Measurements from ENCODE around the gene NOVA2. TPM values are rescaled to one million over a fixed set of nuclear protein-coding genes. Genes with fewer than 3 reads are reported as not detected.

Gene NOVA2
- total and polyA plus RNA-seq, 2 of the 8 experiments (the other 6 are each of a cell fraction or from before 2014, with no cell fraction given): 3.2 to 24.6 TPM

DNA sequence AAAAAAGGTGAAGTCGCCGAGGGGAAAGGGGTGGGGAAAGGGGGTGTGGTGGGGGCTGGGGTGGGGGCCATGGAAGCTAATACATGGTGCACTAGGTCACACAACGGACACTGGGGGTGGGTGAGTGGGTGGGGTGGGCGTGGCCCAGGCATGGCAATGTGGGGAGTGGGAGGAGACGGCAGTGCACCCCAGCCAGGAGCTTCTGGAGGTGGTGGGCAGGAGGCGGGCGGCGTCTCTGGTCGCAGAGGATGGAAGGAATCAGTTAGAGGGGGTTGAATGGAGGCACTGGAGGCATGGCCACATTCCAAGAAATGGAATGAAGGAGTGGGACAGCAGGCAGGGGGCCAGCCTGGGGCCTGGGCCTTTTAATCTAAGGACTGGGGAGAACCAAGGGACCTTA lies 39.9 kb downstream of the NOVA2 start (continued):
- TF ChIP-seq BCL11A (IDR thresholded peaks at IDR 0.05; ENCODE audit: low read depth in 2 of 2, low read length in 2 of 2): no peak
- TF ChIP-seq EGR1 (IDR thresholded peaks at IDR 0.05; ENCODE audit: borderline replicate concordance, low read depth, low read length): no peak
- TF ChIP-seq CHD1 (IDR thresholded peaks at IDR 0.05; ENCODE audit: low read depth, low read length): no peak
- TF ChIP-seq POLR2A (IDR thresholded peaks at IDR 0.05; ENCODE audit: control extremely low read depth in 1 of 2, low read depth in 2 of 2, low read length in 2 of 2): no peak
- TF ChIP-seq PHF8 (conservative IDR thresholded peaks at IDR 0.05; ENCODE audit: low read depth, low read length): no peak
